ENCODE measurements around the gene DCAF11. TPM values are rescaled to one million over a fixed set of nuclear protein-coding genes. Genes with fewer than 3 reads are reported as not detected.

DCAF11 gene
- total RNA-seq, 1 experiment from 2014 or later: 68.2 TPM

GRCh38 chr14:24085215-24085614 is 29.4 kb upstream of the DCAF11 start:
- Histone ChIP-seq H2AFZ (ENCODE audit: low read length) (no peak overlapping the region), H3K4me2 (ENCODE audit: low read length) (no peak overlapping the region), H3K79me2 (ENCODE audit: low read length) (no peaks in the 10 kb centered on the region), H3K4me1 (ENCODE audit: insufficient read depth, low read length) (peaks cover 12% of the 10 kb centered on the region), H3F3A (ENCODE audit: low read length, unreplicated experiment) (no peaks in the 10 kb centered on the region), H4K20me1 (ENCODE audit: low read length) (no peaks in the 10 kb centered on the region), H3K36me3 (ENCODE audit: low read depth, low read length) (no peaks in the 10 kb centered on the region), H3K9me2 (replicated peaks; ENCODE audit: low read length) (no peaks in the 10 kb centered on the region), H3K9me3 (ENCODE audit: low read length) (no peaks in the 10 kb centered on the region), H3K4me3 (ENCODE audit: low read length) (no peak overlapping the region), H3K27ac (ENCODE audit: low read length) (no peak overlapping the region), H3K9ac (ENCODE audit: low read length) (no peak overlapping the region), H3K27me3 (ENCODE audit: low read length) (no peaks in the 10 kb centered on the region)
- no peak for DNase-seq
- no TSS peak for BruUV-seq (replicated peaks)
- ChIA-PET POLR2A (ENCODE audit: unreplicated experiment) (no interaction called here), CTCF (no interaction called here)
- TF ChIP-seq EZH2phosphoT487 (IDR thresholded peaks at IDR 0.05; ENCODE audit: borderline replicate concordance, low read length) (no peak), EZH2 (IDR thresholded peaks at IDR 0.05; ENCODE audit: low read length, unreplicated experiment) (no peak), CTCF (conservative IDR thresholded peaks at IDR 0.05; ENCODE audit: low read depth, low read length) (no peak)
- no peak for ATAC-seq
- intact Hi-C loops (cut with micrococcal nuclease): no loop called here

- TF ChIP-seq CTCF (conservative IDR thresholded peaks at IDR 0.05; ENCODE audit: low read depth, low read length) (no peak), EZH2 (IDR thresholded peaks at IDR 0.05; ENCODE audit: low read length, unreplicated experiment) (no peak), EZH2phosphoT487 (IDR thresholded peaks at IDR 0.05; ENCODE audit: borderline replicate concordance, low read length) (no peak)
- Histone ChIP-seq H3F3A (ENCODE audit: low read length, unreplicated experiment) (no peaks in the 10 kb centered on the region), H3K4me1 (ENCODE audit: insufficient read depth, low read length) (peaks cover 4% of the 10 kb centered on the region), H3K27ac (ENCODE audit: low read length) (no peak overlapping the region), H3K9me2 (replicated peaks; ENCODE audit: low read length) (no peaks in the 10 kb centered on the region), H3K79me2 (ENCODE audit: low read length) (no peaks in the 10 kb centered on the region), H3K9ac (ENCODE audit: low read length) (no peak overlapping the region), H3K27me3 (ENCODE audit: low read length) (no peaks in the 10 kb centered on the region), H3K4me3 (ENCODE audit: low read length) (no peak overlapping the region), H3K36me3 (ENCODE audit: low read depth, low read length) (no peaks in the 10 kb centered on the region), H3K9me3 (ENCODE audit: low read length) (no peaks in the 10 kb centered on the region), H3K4me2 (ENCODE audit: low read length) (no peak overlapping the region), H4K20me1 (ENCODE audit: low read length) (no peaks in the 10 kb centered on the region), H2AFZ (ENCODE audit: low read length) (no peak overlapping the region)
- intact Hi-C loops (cut with micrococcal nuclease): no loop called here
- POLR2A ChIA-PET (ENCODE audit: unreplicated experiment): no interaction called here
- CTCF ChIA-PET: no interaction called here
- BruUV-seq (replicated peaks): no TSS peak
- no peak for ATAC-seq
- no peak for DNase-seq
Measured at GRCh38 chr14:24086193-24086955, 28.2 kb upstream of the DCAF11 start.

- ATAC-seq: no peak
- intact Hi-C loops (cut with micrococcal nuclease): no loop called here
- POLR2A ChIA-PET (ENCODE audit: unreplicated experiment): no interaction called here
Measured at GRCh38 chr14:24087004-24087403, 27.6 kb upstream of the DCAF11 start.

More at GRCh38 chr14:24087004-24087403, 27.6 kb upstream of the DCAF11 start:
- no peaks in the 10 kb centered on the region for H3K36me3 ChIP-seq (ENCODE audit: low read depth, low read length)
- H4K20me1 ChIP-seq (ENCODE audit: low read length): no peaks in the 10 kb centered on the region
- no TSS peak for BruUV-seq (replicated peaks)
- CTCF ChIA-PET: no interaction called here
- H3K27me3 ChIP-seq (ENCODE audit: low read length): no peaks in the 10 kb centered on the region
- no peak overlapping the region for H3K9ac ChIP-seq (ENCODE audit: low read length)
- H3K9me3 ChIP-seq (ENCODE audit: low read length): no peaks in the 10 kb centered on the region
- no peak overlapping the region for H3K27ac ChIP-seq (ENCODE audit: low read length)
- no peaks in the 10 kb centered on the region for H3K4me1 ChIP-seq (ENCODE audit: insufficient read depth, low read length)
- no peak overlapping the region for H3K4me2 ChIP-seq (ENCODE audit: low read length)
- no peaks in the 10 kb centered on the region for H3K9me2 ChIP-seq (replicated peaks; ENCODE audit: low read length)
- H3K79me2 ChIP-seq (ENCODE audit: low read length): no peaks in the 10 kb centered on the region
- no peak for DNase-seq
- H3K4me3 ChIP-seq (ENCODE audit: low read length): no peak overlapping the region
- no peaks in the 10 kb centered on the region for H3F3A ChIP-seq (ENCODE audit: low read length, unreplicated experiment)
- no peak overlapping the region for H2AFZ ChIP-seq (ENCODE audit: low read length)
- TF ChIP-seq EZH2phosphoT487 (IDR thresholded peaks at IDR 0.05; ENCODE audit: borderline replicate concordance, low read length) (no peak), CTCF (conservative IDR thresholded peaks at IDR 0.05; ENCODE audit: low read depth, low read length) (no peak), EZH2 (IDR thresholded peaks at IDR 0.05; ENCODE audit: low read length, unreplicated experiment) (no peak)
